Non-pigmented ciliary epithelial cell (primary cell): ENCODE results near the gene COX4I1.
"Not testable (repeated sequence)": the region's sequence is repeated elsewhere in the genome, so short reads cannot be mapped to it uniquely, and the experiment has no call there.

Experiments used
- DNase-seq: peaks from one replicate; pipeline ENCODE4 v3.0.0-alpha.2; 2010; ENCODE audit warnings: low read depth

Gene COX4I1

GRCh38 chr16:85800321-85800669 lies 800 bp downstream of the COX4I1 start:
- no peak for DNase-seq

- DNase-seq: no peak
Observed at GRCh38 chr16:85803570-85803969, 4.1 kb downstream of the COX4I1 start.

GRCh38 chr16:85805442-85806045 lies 6.0 kb downstream of the COX4I1 start:
- DNase-seq: no peak

GRCh38 chr16:85806539-85806938 lies 7.0 kb downstream of the COX4I1 start:
- DNase-seq: no peak

GRCh38 chr16:85807340-85807739 lies 7.8 kb downstream of the COX4I1 start:
- not testable (repeated sequence) for DNase-seq

- not testable (repeated sequence) for DNase-seq
Observed at GRCh38 chr16:85808104-85808503, 8.6 kb downstream of the COX4I1 start.

- DNase-seq: no peak
Observed at GRCh38 chr16:85808926-85809325, 9.4 kb downstream of the COX4I1 start.

GRCh38 chr16:85809645-85810044 lies 10.2 kb downstream of the COX4I1 start:
- DNase-seq: no peak

GRCh38 chr16:85810097-85810741 lies 10.7 kb downstream of the COX4I1 start:
- no peak for DNase-seq

- no peak for DNase-seq
Observed at GRCh38 chr16:85810742-85811115, 11.2 kb downstream of the COX4I1 start.

GRCh38 chr16:85812031-85812807 lies 12.7 kb downstream of the COX4I1 start:
- DNase-seq: no peak

GRCh38 chr16:85812811-85813700 lies 13.6 kb downstream of the COX4I1 start:
- DNase-seq: no peak

- DNase-seq: no peak
Observed at GRCh38 chr16:85816159-85816558, 16.7 kb downstream of the COX4I1 start.

- DNase-seq: not testable (repeated sequence)
Observed at GRCh38 chr16:85817195-85817594, 17.7 kb downstream of the COX4I1 start.

- DNase-seq: peak; percentile 31
Observed at GRCh38 chr16:85819245-85819644, 19.8 kb downstream of the COX4I1 start.

GRCh38 chr16:85819771-85820170 lies 20.3 kb downstream of the COX4I1 start:
- no peak for DNase-seq

GRCh38 chr16:85820604-85821372 lies 21.3 kb downstream of the COX4I1 start:
- no peak for DNase-seq

GRCh38 chr16:85821390-85822135 lies 22.1 kb downstream of the COX4I1 start:
- peak; percentile 23 for DNase-seq

- DNase-seq: no peak
Observed at GRCh38 chr16:85822145-85822544, 22.6 kb downstream of the COX4I1 start.

GRCh38 chr16:85823328-85823920 lies 23.9 kb downstream of the COX4I1 start:
- no peak for DNase-seq
